Liver (tissue), 3 donors: ENCODE results near the gene THNSL1.

Experiments
- JUND ChIP-seq, 2 donors: IDR thresholded peaks; 2 replicates each; pipeline ENCODE4 v1.6.1; 2016; ENCODE audit warnings: antibody characterized with exemption in 2 of 2
- RXRA ChIP-seq, 2 donors: IDR thresholded peaks; 2 replicates each; pipeline ENCODE4 v1.6.1; 2017 to 2018; ENCODE audit warnings: antibody characterized with exemption in 2 of 2, mild to moderate bottlenecking in 1 of 2
- TF ChIP-seq, protein P1 (sequence below): fragments of 150-350 bp; IDR thresholded peaks from 2 replicates; pipeline ENCODE4 v1.5.1; 2017; ENCODE audit warnings: improper control_type of control experiment, low read depth, low read length; ENCODE audit not compliant: missing input control
- donor health status: healthy.
- donor health status: healthy.

DNA sequence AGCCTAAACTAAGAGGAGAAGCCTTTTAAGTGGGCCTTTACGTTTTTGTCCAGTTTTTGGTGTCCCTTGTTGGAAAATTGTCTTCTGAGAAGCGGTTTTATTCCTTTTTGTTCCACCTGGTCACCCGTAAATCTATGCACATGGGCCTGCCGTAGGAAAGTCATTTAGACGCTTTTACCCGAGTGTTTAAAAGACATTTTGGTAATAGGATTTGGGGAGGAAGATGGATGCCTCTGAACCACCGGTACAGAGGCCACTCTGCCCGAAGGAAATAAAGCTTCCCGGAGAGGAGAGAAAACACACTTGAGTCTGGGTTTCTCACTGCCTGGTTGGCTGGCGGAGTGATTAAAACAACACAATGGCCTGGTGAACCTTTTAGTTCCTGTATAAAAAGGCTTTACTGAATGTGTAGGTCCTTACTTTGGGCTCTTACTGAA, 760 bp downstream of the THNSL1 start:
- TF ChIP-seq, protein P1, sequence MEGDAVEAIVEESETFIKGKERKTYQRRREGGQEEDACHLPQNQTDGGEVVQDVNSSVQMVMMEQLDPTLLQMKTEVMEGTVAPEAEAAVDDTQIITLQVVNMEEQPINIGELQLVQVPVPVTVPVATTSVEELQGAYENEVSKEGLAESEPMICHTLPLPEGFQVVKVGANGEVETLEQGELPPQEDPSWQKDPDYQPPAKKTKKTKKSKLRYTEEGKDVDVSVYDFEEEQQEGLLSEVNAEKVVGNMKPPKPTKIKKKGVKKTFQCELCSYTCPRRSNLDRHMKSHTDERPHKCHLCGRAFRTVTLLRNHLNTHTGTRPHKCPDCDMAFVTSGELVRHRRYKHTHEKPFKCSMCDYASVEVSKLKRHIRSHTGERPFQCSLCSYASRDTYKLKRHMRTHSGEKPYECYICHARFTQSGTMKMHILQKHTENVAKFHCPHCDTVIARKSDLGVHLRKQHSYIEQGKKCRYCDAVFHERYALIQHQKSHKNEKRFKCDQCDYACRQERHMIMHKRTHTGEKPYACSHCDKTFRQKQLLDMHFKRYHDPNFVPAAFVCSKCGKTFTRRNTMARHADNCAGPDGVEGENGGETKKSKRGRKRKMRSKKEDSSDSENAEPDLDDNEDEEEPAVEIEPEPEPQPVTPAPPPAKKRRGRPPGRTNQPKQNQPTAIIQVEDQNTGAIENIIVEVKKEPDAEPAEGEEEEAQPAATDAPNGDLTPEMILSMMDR: no peak
- TF ChIP-seq RXRA (IDR thresholded peaks at IDR 0.05) (peak in 1 of 2 donors; percentile 20), JUND (IDR thresholded peaks at IDR 0.05) (no peak)
